Measurements from ENCODE around the gene TRIM52. TPM values are rescaled to one million over a fixed set of nuclear protein-coding genes. Genes with fewer than 3 reads are reported as not detected.
A peak's percentile ranks its signal among the peaks of the same experiment; 100 is the strongest.

TRIM52 gene
- total and polyA plus RNA-seq, 9 of the 15 experiments (the other 6 are each of a cell fraction or from before 2014, with no cell fraction given) = 3.3 to 21.9 (median 13.5) TPM

GRCh38 chr5:181280251-181280762 lies 19.4 kb upstream of the TRIM52 start (continued):
- TF ChIP-seq ARID2 (IDR thresholded peaks at IDR 0.05) (no peak), SNAPC5 (CRISPR knock-in tag; IDR thresholded peaks at IDR 0.05) (no peak), HSF4 (CRISPR knock-in tag; IDR thresholded peaks at IDR 0.05; ENCODE audit: borderline replicate concordance) (no peak), CCNT2 (IDR thresholded peaks at IDR 0.05; ENCODE audit: borderline replicate concordance, extremely low read depth, insufficient read length, low read depth, low read length) (no peak), THRB (CRISPR knock-in tag; conservative IDR thresholded peaks at IDR 0.05) (0 out of 2 replicates have a peak, but pooled peaks have one; percentile 51), ZNF668 (CRISPR knock-in tag; IDR thresholded peaks at IDR 0.05) (no peak), HDAC1 (IDR thresholded peaks at IDR 0.05) (peak; percentile 27 to 40; a peak in 1 of 4 replicates), NKRF (IDR thresholded peaks at IDR 0.05; ENCODE audit: borderline replicate concordance) (peak; percentile 57; the same call in 1 of the 2 replicates), PTTG1 (tag; IDR thresholded peaks at IDR 0.05; ENCODE audit: low read depth) (no peak), ZFPM2 (CRISPR knock-in tag; IDR thresholded peaks at IDR 0.05) (no peak), CBX8 (IDR thresholded peaks at IDR 0.05; ENCODE audit: borderline replicate concordance, extremely low read depth, low read depth, low read length, poor library complexity, severe bottlenecking) (no peak), CBX5 (IDR thresholded peaks at IDR 0.05; ENCODE audit: borderline replicate concordance, low read depth) (no peak), LARP7 (IDR thresholded peaks at IDR 0.05) (no peak; the same call in none of the 2 replicates), SP1 (CRISPR knock-in tag; IDR thresholded peaks at IDR 0.05) (no peak), ZZZ3 (IDR thresholded peaks at IDR 0.05) (no peak), ZBTB2 (IDR thresholded peaks at IDR 0.05) (peak; percentile 52; the same call in 1 of the 2 replicates), ZNF518B (CRISPR knock-in tag; IDR thresholded peaks at IDR 0.05) (no peak)
